Measurements from ENCODE around the gene PIM2. TPM values are rescaled to one million over a fixed set of nuclear protein-coding genes. Genes with fewer than 3 reads are reported as not detected.

PIM2 gene
- total RNA-seq, 1 experiment from 2014 or later, result 15.6 TPM

GRCh38 chrX:48960291-48960690 is 41.5 kb upstream of the PIM2 start:
- CTCF ChIA-PET, result no interaction called here
- BruUV-seq (replicated peaks), result no TSS peak
- Histone ChIP-seq H3K9me3 (ENCODE audit: control insufficient read depth in 1 of 2, insufficient read depth in 1 of 2, low read depth in 1 of 2, low read length in 2 of 2) (no peaks in the 10 kb centered on the region), H3K9me2 (ENCODE audit: insufficient read depth) (no peaks in the 10 kb centered on the region), H3K4me3 (replicated peaks in 1 of 2; ENCODE audit: low read depth in 1 of 2, low read length in 2 of 2) (no peak overlapping the region), H4K20me1 (ENCODE audit: insufficient read depth) (no peaks in the 10 kb centered on the region), H3K4me2 (ENCODE audit: low read length) (no peak overlapping the region), H3K36me3 (ENCODE audit: control insufficient read depth in 1 of 2, insufficient read depth in 2 of 2, low read length in 2 of 2) (peaks cover 3 to 4% of the 10 kb centered on the region in 2 experiments; a peak in 1 of 4 replicates), H3K79me2 (ENCODE audit: insufficient read depth, low read length) (peaks cover 18% of the 10 kb centered on the region), H3K9ac (ENCODE audit: low read length) (no peak overlapping the region), H3K4me1 (ENCODE audit: control insufficient read depth in 1 of 2, insufficient read depth in 2 of 2, low read length in 2 of 2) (peaks cover 11 to 18% of the 10 kb centered on the region in 2 experiments), H3K27ac (ENCODE audit: low read depth, low read length) (no peak overlapping the region), H2AFZ (ENCODE audit: low read depth, low read length, poor library complexity, severe bottlenecking) (no peak overlapping the region), H3K27me3 (ENCODE audit: insufficient read depth, low read length) (no peaks in the 10 kb centered on the region)
- POLR2A ChIA-PET, result no interaction called here
- no peak for DNase-seq (ENCODE audit: low read depth, low spot score)
- intact Hi-C loops (cut with micrococcal nuclease), result no loop called here
- RAD21 ChIA-PET (ENCODE audit: low non-redundant PET in 1 of 2, low total read pairs in 2 of 2, uncharacterized antibody in 2 of 2, unreplicated experiment in 2 of 2), result no interaction called here
- TF ChIP-seq CTCF (IDR thresholded peaks at IDR 0.05 in 2 of 3, conservative IDR thresholded peaks at IDR 0.05 in 1 of 3; ENCODE audit: borderline replicate concordance in 1 of 3, insufficient read depth in 1 of 3, low read depth in 2 of 3, low read length in 2 of 3) (no peak), CBX3 (IDR thresholded peaks at IDR 0.05; ENCODE audit: low read depth) (no peak), ZBTB33 (IDR thresholded peaks at IDR 0.05; ENCODE audit: extremely low read depth, insufficient replicate concordance, low read length) (no peak), ATF3 (IDR thresholded peaks at IDR 0.05) (no peak), ELF1 (IDR thresholded peaks at IDR 0.05; ENCODE audit: borderline replicate concordance, low read depth) (no peak), POLR2AphosphoS5 (IDR thresholded peaks at IDR 0.05; ENCODE audit: low read depth, low read length) (no peak), JUND (IDR thresholded peaks at IDR 0.05) (no peak), EZH2 (IDR thresholded peaks at IDR 0.05) (no peak), EGR1 (IDR thresholded peaks at IDR 0.05; ENCODE audit: low read depth) (no peak), ZNF274 (IDR thresholded peaks at IDR 0.05; ENCODE audit: low read depth, low read length) (no peak), TCF7L2 (IDR thresholded peaks at IDR 0.05; ENCODE audit: borderline replicate concordance, extremely low read depth, insufficient read depth, insufficient read length) (no peak), EZH2phosphoT487 (IDR thresholded peaks at IDR 0.05; ENCODE audit: borderline replicate concordance) (no peak), RAD21 (IDR thresholded peaks at IDR 0.05; ENCODE audit: low read depth) (no peak), POLR2A (IDR thresholded peaks at IDR 0.05; ENCODE audit: borderline replicate concordance, extremely low read depth, insufficient read depth, insufficient read length) (no peak), FOSL1 (IDR thresholded peaks at IDR 0.05; ENCODE audit: low read depth) (no peak)
- ATAC-seq, result no peak
